Ectodermal cell (in vitro differentiated cells): ENCODE data around the gene CTBP1.

ENCODE experiments used
- H3K27ac ChIP-seq: 2 replicates; pipeline ENCODE4 v1.7.0; 2013; ENCODE audit warnings: mild to moderate bottlenecking, low read depth, low read length; ENCODE audit not compliant: insufficient read depth, poor library complexity, severe bottlenecking
- H3K27me3 ChIP-seq: 2 replicates; pipeline ENCODE4 v1.7.0; 2013; ENCODE audit warnings: mild to moderate bottlenecking, low read length; ENCODE audit not compliant: insufficient read depth, control insufficient read depth, poor library complexity, severe bottlenecking
- H3K36me3 ChIP-seq: one replicate; pipeline ENCODE4 v1.7.0; 2013; ENCODE audit warnings: low read length; ENCODE audit not compliant: control insufficient read depth, insufficient read depth
- H3K4me1 ChIP-seq: one replicate; pipeline ENCODE4 v1.7.0; 2013; ENCODE audit warnings: low read length; ENCODE audit not compliant: control insufficient read depth, insufficient read depth
- H3K4me3 ChIP-seq: 2 replicates; pipeline ENCODE4 v1.7.0; 2013; ENCODE audit warnings: low read depth, low read length, control low read depth; ENCODE audit not compliant: insufficient read depth
- H3K9me3 ChIP-seq: 2 replicates; pipeline ENCODE4 v1.7.0; 2013; ENCODE audit warnings: mild to moderate bottlenecking, low read length, moderate library complexity; ENCODE audit not compliant: control insufficient read depth
- WGBS, 2 experiments: methylation state at CpG; one replicate each; pipeline ENCODE4 v1.1.7; 2013; ENCODE audit warnings: missing lambda C conversion rate in 2 of 2; 5-methylcytosine and 5-hydroxymethylcytosine counted together

Gene CTBP1

DNA sequence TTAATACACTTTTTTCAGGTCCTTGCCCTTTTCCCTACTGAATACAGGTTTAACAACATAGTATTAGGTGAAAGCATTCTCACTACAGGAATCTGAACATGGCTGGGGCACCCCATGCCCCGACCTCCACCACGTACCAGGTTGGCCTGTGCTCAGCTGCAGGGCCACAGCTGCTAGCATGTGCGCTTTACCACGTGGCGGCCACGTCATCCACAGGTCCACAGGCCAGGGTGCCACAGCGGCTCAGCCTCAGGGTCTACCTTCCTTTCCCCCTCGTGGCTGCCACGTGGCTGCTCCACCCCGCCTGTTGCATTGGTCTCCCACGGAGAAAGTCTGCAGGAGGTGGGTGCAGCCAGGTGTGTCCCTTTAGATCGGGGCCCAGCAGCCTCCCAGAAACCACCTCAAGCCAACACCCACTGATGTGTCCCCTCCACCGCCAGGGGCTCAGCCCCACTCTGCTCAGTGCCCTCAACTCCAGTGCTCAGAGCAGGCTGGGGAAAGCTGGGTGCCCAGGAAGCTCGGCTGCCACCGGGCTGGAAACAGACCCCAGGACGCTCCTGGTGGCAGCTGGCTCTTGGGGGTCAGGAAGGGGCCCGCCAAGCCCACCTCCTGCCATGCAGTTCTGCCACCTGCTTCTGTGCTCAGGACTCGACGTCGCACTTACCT, 17.8 kb downstream of the CTBP1 start:
- Histone ChIP-seq H3K36me3 (peaks cover 53% of the 10 kb centered on the region), H3K27me3 (no peaks in the 10 kb centered on the region), H3K4me1 (peaks cover 10% of the 10 kb centered on the region), H3K9me3 (no peaks in the 10 kb centered on the region), H3K4me3 (no peak overlapping the region), H3K27ac (no peak overlapping the region)
- 97% methylated on average over 20 of the region's 20 CpGs for WGBS, 2 experiments

DNA sequence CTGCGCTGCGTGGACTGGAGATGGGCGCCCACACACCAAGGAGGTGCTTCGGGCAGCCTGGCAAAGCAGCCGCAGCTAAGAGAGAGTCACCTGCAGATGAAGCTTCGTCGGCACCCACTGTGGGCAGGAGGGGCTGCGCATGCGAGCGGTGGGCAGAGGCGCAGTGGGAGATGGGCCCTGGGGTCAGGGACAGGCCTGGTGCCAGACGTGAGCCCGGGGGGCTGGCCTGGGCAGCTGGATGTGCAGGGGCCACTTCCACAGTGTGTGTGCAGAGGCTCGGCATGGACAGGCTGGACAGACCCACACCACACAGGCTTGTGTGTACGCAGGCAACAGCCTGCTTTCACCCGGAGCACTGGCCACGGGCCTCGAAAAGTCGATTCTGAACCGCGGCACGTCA, 18.6 kb downstream of the CTBP1 start:
- Histone ChIP-seq H3K4me1 (peaks cover 10% of the 10 kb centered on the region), H3K27me3 (no peaks in the 10 kb centered on the region), H3K27ac (no peak overlapping the region), H3K9me3 (no peaks in the 10 kb centered on the region), H3K36me3 (peaks cover 61% of the 10 kb centered on the region), H3K4me3 (no peak overlapping the region)
- WGBS, 2 experiments = 96 to 98% methylated on average over 22 of the region's 22 CpGs

DNA sequence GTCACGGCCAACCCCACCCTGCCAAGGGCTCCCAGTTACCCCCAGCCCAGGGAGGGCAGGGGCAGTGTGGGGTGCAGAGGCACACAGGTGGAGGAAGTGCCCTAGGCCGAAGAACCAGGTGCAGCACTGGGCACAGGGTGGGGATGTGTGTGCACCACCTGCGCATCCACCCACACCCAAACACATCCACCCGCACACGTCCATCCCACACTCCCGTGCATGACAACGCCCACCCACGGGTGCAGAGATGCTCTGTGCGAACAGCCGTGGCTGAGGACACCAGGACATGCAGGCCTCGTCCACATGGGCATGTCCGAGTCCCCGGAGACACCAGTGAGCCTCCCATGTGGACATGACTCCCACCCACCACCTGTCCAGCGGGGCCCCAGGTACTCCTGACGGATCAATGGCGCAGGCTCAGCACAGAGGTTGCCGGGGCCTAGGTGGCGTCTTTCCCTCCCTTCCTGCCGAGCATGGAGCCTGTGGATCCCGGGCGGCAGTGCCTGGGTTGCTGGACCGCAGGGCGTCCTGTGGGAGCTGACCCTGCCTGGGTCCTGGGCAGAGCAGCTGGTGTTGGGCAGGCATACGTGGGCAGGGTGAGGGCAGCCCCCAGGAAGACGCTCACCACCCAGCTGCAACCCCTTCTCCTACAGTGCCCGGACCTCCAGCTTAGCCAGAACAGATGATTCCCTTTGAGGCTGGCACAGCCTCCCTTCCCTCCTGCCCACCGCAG, 19.6 kb downstream of the CTBP1 start:
- H3K4me3 ChIP-seq = no peak overlapping the region
- 94 to 96% methylated on average over 27 of the region's 27 CpGs for WGBS, 2 experiments
- H3K36me3 ChIP-seq = peaks cover 66% of the 10 kb centered on the region
- H3K4me1 ChIP-seq = peaks cover 10% of the 10 kb centered on the region
- H3K9me3 ChIP-seq = no peaks in the 10 kb centered on the region
- no peak overlapping the region for H3K27ac ChIP-seq
- no peaks in the 10 kb centered on the region for H3K27me3 ChIP-seq

DNA sequence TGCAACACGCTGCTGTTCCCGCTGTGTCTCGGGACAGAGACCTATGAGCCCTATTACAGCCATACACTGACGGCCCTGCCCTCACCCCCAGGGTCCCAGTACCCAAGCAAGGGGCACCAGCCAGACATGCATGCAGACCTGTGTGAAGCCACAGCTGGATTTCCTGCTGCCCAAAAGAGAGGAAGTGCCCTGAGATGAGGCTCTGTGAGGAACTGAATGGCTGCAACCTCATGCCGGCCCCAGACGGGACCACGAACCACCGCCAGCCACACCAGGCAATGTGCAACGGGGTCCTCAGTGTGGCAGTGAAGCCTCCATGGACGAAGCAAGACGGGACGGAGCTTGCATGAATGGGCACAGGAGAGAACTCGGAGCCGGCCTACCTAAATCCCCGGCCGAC, 21.1 kb downstream of the CTBP1 start:
- no peak overlapping the region for H3K27ac ChIP-seq
- H3K4me3 ChIP-seq = no peak overlapping the region
- H3K9me3 ChIP-seq = no peaks in the 10 kb centered on the region
- H3K36me3 ChIP-seq = peaks cover 63% of the 10 kb centered on the region
- no peaks in the 10 kb centered on the region for H3K27me3 ChIP-seq
- no peaks in the 10 kb centered on the region for H3K4me1 ChIP-seq
- 96% methylated on average over 16 of the region's 16 CpGs for WGBS, 2 experiments

DNA sequence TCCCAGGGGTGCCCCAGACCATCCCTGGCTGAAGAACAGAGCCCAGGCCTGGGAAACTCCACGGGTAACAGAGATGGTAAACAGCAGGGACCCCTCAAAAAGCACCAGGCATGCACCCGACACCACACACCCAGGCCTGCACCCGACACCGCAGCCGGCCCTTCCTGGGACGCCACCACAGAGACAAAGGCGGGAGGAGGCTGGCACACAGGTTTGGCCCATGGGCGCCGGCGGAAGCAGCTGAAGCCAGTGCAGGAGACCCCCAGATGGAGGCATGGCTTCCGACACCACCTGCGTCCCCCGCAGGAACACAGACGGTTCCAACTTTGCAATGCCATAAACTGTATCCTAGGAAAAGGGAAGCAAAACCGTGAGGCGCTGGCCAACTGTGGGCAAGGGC, 22.3 kb downstream of the CTBP1 start:
- no peaks in the 10 kb centered on the region for H3K9me3 ChIP-seq
- no peak overlapping the region for H3K4me3 ChIP-seq
- H3K36me3 ChIP-seq = peaks cover 59% of the 10 kb centered on the region
- 96% methylated on average over 16 of the region's 16 CpGs for WGBS, 2 experiments
- H3K27ac ChIP-seq = no peak overlapping the region
- H3K4me1 ChIP-seq = no peaks in the 10 kb centered on the region
- no peaks in the 10 kb centered on the region for H3K27me3 ChIP-seq

DNA sequence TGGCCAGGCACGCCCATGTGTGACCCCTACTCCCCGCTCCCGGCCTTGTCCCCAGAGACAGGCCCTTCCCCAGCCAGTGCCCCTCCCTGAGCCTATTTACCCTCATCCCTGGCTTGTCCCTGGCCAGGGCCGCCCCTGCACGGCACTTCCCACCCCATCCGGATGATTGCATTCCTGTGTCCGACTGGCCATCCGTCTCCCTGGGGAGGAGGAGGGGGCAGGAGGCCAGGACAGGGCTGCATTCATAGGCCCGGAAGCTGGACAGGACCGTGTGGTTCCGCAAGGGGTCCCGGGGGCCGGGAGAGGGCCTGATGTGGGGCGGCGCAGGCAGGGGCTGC, 22.8 kb downstream of the CTBP1 start:
- peaks cover 55% of the 10 kb centered on the region for H3K36me3 ChIP-seq
- no peak overlapping the region for H3K27ac ChIP-seq
- WGBS, 2 experiments = 95 to 96% methylated on average over 15 of the region's 15 CpGs
- H3K27me3 ChIP-seq = no peaks in the 10 kb centered on the region
- H3K4me3 ChIP-seq = no peak overlapping the region
- H3K4me1 ChIP-seq = no peaks in the 10 kb centered on the region
- H3K9me3 ChIP-seq = no peaks in the 10 kb centered on the region

DNA sequence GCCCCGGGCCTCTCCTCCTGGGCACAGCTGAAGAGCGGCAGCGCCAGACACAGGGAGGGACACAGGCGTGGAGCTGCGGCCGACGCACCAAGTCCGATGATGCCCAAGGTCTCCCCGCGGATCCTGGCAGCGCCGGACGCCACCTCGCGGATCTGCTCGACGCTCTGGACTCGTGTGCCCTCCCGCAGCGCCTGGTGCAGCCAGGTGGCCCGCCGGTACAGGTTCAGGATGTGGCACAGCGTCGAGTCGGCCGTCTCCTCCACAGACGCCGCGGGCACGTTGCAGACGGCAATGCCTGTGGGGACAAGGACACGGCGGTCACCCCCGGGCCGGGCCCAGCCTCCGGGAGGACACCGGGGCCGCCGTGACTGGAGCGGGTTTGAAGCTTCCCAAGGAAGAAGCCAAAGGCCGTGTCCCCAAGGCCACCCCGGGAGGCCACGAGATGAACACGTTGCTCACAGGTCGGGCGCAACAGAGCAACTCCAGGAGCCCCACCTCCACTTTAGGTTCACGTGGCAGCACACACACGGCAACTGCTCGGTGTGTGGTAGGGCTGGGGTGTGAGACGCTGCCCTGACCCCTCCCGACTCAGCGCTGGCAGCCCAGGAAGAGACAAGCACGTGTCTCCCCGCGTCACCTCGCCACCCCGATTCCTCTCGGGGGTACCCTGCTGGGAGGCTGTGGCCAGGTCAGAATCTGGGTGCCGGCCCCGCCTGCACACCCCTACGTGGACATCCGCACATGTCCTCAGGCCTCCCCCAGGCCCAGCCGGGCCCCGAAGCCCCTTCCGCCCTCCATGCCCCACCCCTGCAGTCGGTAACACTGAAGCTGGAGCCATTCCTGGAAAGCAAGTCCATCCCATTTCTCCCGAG, 23.4 kb downstream of the CTBP1 start:
- H3K4me1 ChIP-seq = no peaks in the 10 kb centered on the region
- H3K4me3 ChIP-seq = no peak overlapping the region
- H3K27ac ChIP-seq = no peak overlapping the region
- H3K27me3 ChIP-seq = no peaks in the 10 kb centered on the region
- peaks cover 53% of the 10 kb centered on the region for H3K36me3 ChIP-seq
- WGBS, 2 experiments = 96 to 97% methylated on average over 67 of the region's 67 CpGs
- no peaks in the 10 kb centered on the region for H3K9me3 ChIP-seq

DNA sequence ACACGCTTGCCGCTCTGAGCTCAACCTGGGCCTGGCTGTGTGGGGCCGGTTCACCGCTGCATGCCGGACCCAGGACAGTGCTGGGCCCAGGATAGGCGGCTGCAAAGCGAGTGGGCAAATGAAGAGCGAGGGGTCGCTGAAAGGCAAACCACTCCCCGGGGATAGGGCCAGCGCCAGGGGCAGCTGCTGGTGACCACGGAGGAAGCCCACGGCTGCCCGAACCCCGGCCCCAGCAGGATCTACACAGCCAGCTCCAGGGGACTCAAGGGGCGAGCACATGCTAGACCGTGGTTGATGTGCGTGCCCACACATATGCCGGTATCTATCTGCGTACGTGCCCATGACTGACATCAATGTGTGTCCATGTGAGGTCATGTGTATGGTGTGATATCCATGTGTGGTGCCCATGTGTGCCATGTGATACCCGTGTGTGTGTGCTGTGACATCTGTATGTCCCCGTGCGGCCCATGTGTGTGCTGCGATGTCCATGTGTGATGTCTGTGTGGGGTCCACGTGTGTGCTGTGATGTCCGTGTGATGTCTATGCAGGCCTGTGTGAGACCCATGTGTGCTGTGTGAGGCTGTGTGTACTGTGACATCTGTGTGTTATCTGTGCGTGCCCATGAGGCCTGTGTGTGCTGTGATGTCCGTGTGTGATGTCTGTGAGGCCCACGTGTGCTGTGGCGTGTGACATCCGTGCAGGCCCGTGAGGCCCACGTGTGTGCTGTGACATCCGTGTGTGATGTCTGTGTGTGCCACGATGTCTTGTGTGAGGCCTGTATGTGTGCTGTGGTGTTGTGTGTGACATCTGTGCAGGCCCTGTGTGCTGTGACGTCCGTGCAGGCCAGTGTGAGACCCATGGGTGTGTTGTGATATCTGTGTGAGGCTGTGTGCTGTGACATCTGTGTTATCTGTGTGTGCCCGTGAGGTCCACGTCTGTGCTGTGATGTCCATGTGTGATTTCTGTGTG, 24.8 kb downstream of the CTBP1 start:
- Histone ChIP-seq H3K27ac (no peak overlapping the region), H3K27me3 (no peaks in the 10 kb centered on the region), H3K9me3 (no peaks in the 10 kb centered on the region), H3K4me1 (no peaks in the 10 kb centered on the region), H3K36me3 (peaks cover 43% of the 10 kb centered on the region), H3K4me3 (no peak overlapping the region)
- 94 to 96% methylated on average over 40 of the region's 40 CpGs for WGBS, 2 experiments

DNA sequence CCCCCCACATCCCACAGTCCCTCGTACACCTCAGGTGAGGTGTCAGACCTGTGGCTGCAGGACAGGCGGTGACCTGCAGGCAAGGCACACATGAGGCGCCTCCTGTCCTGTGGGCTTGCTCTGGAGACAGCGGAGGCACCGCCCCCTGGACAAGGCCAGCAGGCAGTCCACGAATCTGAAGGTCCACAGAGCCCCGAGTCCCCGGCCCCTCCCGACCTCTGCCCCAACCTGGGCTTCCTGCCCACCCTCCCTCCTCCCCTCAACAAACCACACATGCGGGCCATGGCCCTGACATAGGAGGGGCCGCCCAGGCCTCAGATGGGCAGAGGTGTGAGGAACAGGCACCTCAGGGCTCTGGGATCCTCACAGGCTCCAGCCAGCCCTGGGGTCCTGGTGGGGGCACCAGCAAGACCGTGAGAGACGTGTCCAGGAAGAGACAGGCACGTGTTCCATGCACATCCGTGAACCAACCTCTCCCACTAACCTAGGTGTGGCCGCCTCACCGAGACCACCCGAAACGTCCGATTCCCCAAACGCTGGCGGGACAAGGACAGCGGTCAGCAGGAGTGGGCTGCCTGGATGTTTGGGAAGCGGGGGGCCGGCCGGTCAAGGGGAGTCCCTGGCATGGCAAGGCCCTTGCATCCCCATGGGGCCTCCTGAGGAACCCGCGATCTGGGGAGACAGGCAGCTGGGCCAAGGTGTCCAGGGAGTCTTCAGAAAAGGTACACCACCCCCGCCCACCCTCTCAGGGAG, 25.8 kb downstream of the CTBP1 start:
- Histone ChIP-seq H3K36me3 (peaks cover 40% of the 10 kb centered on the region), H3K27ac (no peak overlapping the region), H3K9me3 (no peaks in the 10 kb centered on the region), H3K4me3 (no peak overlapping the region), H3K27me3 (no peaks in the 10 kb centered on the region), H3K4me1 (no peaks in the 10 kb centered on the region)
- 96% methylated on average over 29 of the region's 29 CpGs for WGBS, 2 experiments
